Glutamatergic neuron (in vitro differentiated cells): ENCODE results near the gene XCL1. TPM values are rescaled to one million over a fixed set of nuclear protein-coding genes. Genes with fewer than 3 reads are reported as not detected.

Experiments
- DNase-seq: peaks from one replicate; pipeline ENCODE4 v3.0.0; 2022
- H3K27ac Mint-ChIP-seq: one replicate; pipeline ENCODE4 v1.8.0; 2020; ENCODE audit warnings: mild to moderate bottlenecking, mixed read lengths, inconsistent platforms; ENCODE audit not compliant: unreplicated experiment
- H3K27me3 Mint-ChIP-seq: one replicate; pipeline ENCODE4 v1.8.0; 2020; ENCODE audit warnings: mild to moderate bottlenecking, moderate library complexity, mixed read lengths, inconsistent platforms; ENCODE audit not compliant: unreplicated experiment
- H3K36me3 Mint-ChIP-seq: one replicate; pipeline ENCODE4 v1.8.0; 2020; ENCODE audit warnings: mild to moderate bottlenecking, mixed read lengths, inconsistent platforms; ENCODE audit not compliant: unreplicated experiment
- H3K4me1 Mint-ChIP-seq: one replicate; pipeline ENCODE4 v1.8.0; 2020; ENCODE audit warnings: mild to moderate bottlenecking, low read depth, mixed read lengths, inconsistent platforms; ENCODE audit not compliant: unreplicated experiment
- H3K4me3 Mint-ChIP-seq: one replicate; pipeline ENCODE4 v1.8.0; 2020; ENCODE audit warnings: mild to moderate bottlenecking, mixed read lengths, inconsistent platforms; ENCODE audit not compliant: unreplicated experiment
- H3K9me3 Mint-ChIP-seq: one replicate; pipeline ENCODE4 v1.8.0; 2020; ENCODE audit warnings: mild to moderate bottlenecking, moderate library complexity, mixed read lengths, inconsistent platforms; ENCODE audit not compliant: unreplicated experiment
- total RNA-seq: library from RNA; stranded (reverse); fragmentation: NEBNext Ultra II Directional; extraction: Animal tissue kit (Norgen Biotek cat#: 25700); gene quantifications from one replicate; pipeline ENCODE4 v1.2.1, GENCODE V29; 2021; ENCODE audit not compliant: unreplicated experiment
- TF ChIP-seq, protein P1 (sequence below): fragments of 200-600 bp; sonication (generic); IDR thresholded peaks from one replicate; pipeline ENCODE4 v1.5.0; 2021; ENCODE audit not compliant: partially characterized antibody, unreplicated experiment

The XCL1 gene
- total RNA-seq, 1 donor from 2014 or later, result not detected

DNA sequence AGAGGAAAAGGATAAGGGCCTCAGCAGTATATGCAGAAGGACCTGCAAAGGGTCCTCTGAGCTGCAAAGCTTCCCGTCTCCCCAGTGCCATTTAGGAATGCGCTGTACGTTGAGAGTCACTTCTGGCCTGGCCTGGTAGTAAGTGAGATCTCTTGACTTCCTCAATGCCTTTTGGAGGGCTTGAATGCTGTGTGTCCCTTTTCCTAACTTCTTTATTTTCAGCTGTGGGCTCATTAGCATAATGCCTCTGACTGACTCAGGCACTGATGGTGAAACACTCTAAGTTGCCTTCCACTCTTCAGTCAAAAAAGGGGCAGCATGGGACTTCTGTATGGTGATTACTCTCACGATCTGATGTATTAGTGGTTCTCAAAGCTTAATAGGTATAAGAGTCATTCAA lies 49.9 kb downstream of the XCL1 start:
- Mint-ChIP-seq H3K4me1 (peaks cover 2% of the 10 kb centered on the region), H3K9me3 (no peaks in the 10 kb centered on the region), H3K27me3 (peaks cover 4% of the 10 kb centered on the region), H3K27ac (no peak overlapping the region), H3K4me3 (no peak overlapping the region), H3K36me3 (no peaks in the 10 kb centered on the region)
- TF ChIP-seq, protein P1, sequence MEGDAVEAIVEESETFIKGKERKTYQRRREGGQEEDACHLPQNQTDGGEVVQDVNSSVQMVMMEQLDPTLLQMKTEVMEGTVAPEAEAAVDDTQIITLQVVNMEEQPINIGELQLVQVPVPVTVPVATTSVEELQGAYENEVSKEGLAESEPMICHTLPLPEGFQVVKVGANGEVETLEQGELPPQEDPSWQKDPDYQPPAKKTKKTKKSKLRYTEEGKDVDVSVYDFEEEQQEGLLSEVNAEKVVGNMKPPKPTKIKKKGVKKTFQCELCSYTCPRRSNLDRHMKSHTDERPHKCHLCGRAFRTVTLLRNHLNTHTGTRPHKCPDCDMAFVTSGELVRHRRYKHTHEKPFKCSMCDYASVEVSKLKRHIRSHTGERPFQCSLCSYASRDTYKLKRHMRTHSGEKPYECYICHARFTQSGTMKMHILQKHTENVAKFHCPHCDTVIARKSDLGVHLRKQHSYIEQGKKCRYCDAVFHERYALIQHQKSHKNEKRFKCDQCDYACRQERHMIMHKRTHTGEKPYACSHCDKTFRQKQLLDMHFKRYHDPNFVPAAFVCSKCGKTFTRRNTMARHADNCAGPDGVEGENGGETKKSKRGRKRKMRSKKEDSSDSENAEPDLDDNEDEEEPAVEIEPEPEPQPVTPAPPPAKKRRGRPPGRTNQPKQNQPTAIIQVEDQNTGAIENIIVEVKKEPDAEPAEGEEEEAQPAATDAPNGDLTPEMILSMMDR, result no peak
- no peak for DNase-seq

DNA sequence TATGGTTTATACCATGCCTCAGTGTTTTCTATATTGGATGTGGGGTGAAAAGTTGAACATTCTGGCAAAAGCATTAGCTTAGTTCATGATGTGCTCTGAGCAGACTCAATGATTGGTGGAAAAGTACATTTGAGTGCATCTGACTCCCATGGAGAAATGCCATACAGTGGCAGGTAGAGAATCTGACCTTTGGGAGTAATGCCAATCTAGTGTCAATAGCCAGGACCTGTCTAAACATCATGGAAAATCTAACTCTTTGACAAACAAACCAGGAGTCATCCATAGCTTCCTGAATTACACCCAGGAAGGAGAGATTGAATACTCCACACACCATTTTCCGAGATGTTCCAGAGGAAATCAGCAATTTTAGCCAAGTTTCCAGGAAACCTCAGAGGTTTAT lies 51.0 kb downstream of the XCL1 start:
- no peaks in the 10 kb centered on the region for H3K36me3 Mint-ChIP-seq
- no peak overlapping the region for H3K4me3 Mint-ChIP-seq
- no peaks in the 10 kb centered on the region for H3K9me3 Mint-ChIP-seq
- TF ChIP-seq, protein P1, result no peak
- H3K4me1 Mint-ChIP-seq, result peaks cover 2% of the 10 kb centered on the region
- H3K27ac Mint-ChIP-seq, result no peak overlapping the region
- DNase-seq, result no peak
- H3K27me3 Mint-ChIP-seq, result peaks cover 4% of the 10 kb centered on the region

DNA sequence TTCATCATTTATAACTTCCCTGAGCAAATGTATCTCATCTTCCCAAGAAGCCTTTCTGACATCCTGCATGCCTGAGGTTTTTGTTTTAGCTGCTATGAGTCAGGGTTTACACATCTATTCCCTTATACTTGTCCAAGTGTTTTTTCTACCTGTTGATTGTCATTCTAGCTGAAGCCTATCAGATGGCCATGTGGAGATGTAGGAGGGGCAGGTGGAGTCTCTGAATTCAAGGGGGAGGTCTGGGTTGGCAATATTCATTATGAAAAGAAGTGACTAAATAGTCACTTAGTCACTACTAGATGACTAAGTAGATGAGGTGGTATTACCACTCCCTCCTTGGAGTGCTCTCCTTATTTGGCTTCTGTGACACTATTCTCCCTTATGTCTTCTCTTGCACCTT lies 52.4 kb downstream of the XCL1 start:
- no peak overlapping the region for H3K27ac Mint-ChIP-seq
- no peak for DNase-seq
- TF ChIP-seq, protein P1, result no peak
- H3K9me3 Mint-ChIP-seq, result no peaks in the 10 kb centered on the region
- no peaks in the 10 kb centered on the region for H3K36me3 Mint-ChIP-seq
- H3K4me1 Mint-ChIP-seq, result peaks cover 2% of the 10 kb centered on the region
- no peak overlapping the region for H3K4me3 Mint-ChIP-seq
- H3K27me3 Mint-ChIP-seq, result peaks cover 4% of the 10 kb centered on the region

DNA sequence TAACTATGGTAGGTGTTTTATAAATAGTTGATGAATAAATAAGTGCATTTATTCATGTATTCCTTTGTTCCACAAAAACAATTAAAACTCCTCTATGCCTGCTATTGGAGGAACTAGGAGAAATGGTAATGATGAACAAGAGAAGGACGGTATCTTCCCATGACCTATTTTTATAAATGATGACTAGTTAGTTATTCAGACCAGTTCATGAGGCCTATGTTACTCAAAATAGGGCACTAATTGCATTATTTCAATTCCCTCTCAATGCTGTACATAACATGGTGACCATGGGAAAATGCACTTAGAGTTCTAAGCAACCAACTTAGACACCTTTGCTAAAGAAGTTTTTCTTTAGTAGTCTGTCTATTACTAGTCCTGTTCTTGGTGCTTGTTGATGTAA lies 53.1 kb downstream of the XCL1 start:
- Mint-ChIP-seq H3K36me3 (no peaks in the 10 kb centered on the region), H3K27ac (no peak overlapping the region), H3K4me3 (no peak overlapping the region), H3K4me1 (peaks cover 2% of the 10 kb centered on the region), H3K27me3 (peaks cover 2% of the 10 kb centered on the region), H3K9me3 (no peaks in the 10 kb centered on the region)
- TF ChIP-seq, protein P1, result no peak
- no peak for DNase-seq

Other genes with a start within 250 kb of the XCL1 start
- gene XCL2, start 32.6 kb upstream of the XCL1 start, total RNA-seq, result not detected
- not detected for gene DPT, start 152.6 kb downstream of the XCL1 start, total RNA-seq